GM10266 (cell line): Measurements from ENCODE around the gene PHF21B.

Experiments used
- DNase-seq: peaks from one replicate; pipeline ENCODE4 v3.0.0; 2012; ENCODE audit errors: extremely low spot score
- TF ChIP-seq, protein P1 (sequence below): IDR thresholded peaks from 2 replicates; pipeline ENCODE4 v1.5.1; 2012; ENCODE audit warnings: mild to moderate bottlenecking, low read depth; ENCODE audit not compliant: control insufficient read depth, insufficient read depth; ENCODE audit errors: missing control alignments

The PHF21B gene

GRCh38 chr22:45051946-45052345 is 42.1 kb upstream of the PHF21B start:
- DNase-seq = no peak

GRCh38 chr22:45051419-45051818 is 41.6 kb upstream of the PHF21B start:
- TF ChIP-seq, protein P1, sequence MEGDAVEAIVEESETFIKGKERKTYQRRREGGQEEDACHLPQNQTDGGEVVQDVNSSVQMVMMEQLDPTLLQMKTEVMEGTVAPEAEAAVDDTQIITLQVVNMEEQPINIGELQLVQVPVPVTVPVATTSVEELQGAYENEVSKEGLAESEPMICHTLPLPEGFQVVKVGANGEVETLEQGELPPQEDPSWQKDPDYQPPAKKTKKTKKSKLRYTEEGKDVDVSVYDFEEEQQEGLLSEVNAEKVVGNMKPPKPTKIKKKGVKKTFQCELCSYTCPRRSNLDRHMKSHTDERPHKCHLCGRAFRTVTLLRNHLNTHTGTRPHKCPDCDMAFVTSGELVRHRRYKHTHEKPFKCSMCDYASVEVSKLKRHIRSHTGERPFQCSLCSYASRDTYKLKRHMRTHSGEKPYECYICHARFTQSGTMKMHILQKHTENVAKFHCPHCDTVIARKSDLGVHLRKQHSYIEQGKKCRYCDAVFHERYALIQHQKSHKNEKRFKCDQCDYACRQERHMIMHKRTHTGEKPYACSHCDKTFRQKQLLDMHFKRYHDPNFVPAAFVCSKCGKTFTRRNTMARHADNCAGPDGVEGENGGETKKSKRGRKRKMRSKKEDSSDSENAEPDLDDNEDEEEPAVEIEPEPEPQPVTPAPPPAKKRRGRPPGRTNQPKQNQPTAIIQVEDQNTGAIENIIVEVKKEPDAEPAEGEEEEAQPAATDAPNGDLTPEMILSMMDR = no peak
- no peak for DNase-seq

More at GRCh38 chr22:45051946-45052345, 42.1 kb upstream of the PHF21B start:
- TF ChIP-seq, protein P1 = no peak

GRCh38 chr22:45047260-45047659 is 37.5 kb upstream of the PHF21B start:
- DNase-seq = no peak
- TF ChIP-seq, protein P1 = no peak

GRCh38 chr22:45045208-45045607 is 35.4 kb upstream of the PHF21B start:
- DNase-seq = no peak
- TF ChIP-seq, protein P1 = no peak

DNA sequence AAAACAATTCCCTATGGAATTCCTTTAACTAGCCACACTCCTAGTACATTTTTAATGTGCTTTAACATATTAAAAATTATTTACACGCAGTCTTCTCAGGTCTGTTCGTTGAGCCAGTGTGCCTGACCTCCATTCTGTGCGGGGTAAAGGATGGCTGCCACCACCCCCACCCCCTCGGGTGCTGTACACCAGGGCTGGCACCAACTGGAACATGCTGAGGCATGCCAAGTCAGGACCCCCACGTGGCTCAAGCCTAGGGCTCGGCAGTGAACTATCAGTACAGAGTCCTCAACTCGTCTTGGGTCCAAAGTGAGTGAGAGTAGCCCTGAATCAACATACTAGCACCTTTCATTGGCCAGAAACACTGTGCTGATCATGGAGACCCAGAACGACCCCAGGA is 32.5 kb upstream of the PHF21B start:
- DNase-seq = no peak
- TF ChIP-seq, protein P1 = no peak

DNA sequence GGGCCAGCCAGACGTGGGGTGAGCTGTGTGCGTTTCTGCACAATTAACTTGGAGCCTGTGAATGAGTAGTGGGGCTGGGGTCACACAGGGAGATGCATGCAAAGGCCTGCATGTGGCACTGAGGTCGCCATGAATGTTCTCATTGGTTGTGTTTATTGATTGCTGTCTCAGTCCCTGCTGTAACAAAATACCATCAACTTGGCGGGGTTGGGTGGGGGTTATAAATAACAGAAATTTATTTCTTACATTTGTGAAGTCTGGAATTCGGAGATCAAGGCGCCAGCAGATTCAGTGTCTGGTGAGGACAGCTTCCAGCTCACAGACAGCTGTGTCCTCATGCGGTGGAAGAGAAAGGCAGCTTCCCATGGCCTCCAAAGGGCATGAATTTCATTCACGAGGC is 29.3 kb upstream of the PHF21B start:
- TF ChIP-seq, protein P1 = no peak
- no peak for DNase-seq

DNA sequence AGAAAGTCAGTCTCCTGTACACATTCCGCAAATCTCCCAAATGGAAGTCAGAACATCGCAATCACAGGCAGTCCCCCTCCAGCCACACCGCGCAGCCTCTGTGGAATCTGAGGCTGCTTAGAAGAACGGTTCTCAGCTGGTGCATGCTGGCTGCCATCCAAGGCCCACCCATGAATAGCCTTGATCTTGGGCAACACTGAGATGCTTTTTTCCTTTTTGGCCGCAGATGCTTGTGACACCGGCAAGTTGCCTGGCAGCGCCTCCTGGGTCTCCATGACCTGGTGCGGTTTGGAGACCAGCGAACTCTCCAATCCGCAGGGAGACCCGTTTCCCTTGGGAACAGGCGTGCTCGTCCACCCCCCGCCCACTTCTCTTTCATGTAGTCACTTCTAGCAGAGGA is 26.3 kb upstream of the PHF21B start:
- no peak for DNase-seq
- TF ChIP-seq, protein P1 = no peak
